ENCODE data around the gene F8A2.
"Not testable (repeated sequence)": the region's sequence is repeated elsewhere in the genome, so short reads cannot be mapped to it uniquely, and the experiment has no call there.

GRCh38 chrX:155373777-155374458, 8.0 kb upstream of the F8A2 start:
- not testable (repeated sequence) for TF ChIP-seq CTCF, POLR2A (IDR thresholded peaks at IDR 0.05)
